ENCODE results near the gene SGIP1. TPM values are rescaled to one million over a fixed set of nuclear protein-coding genes. Genes with fewer than 3 reads are reported as not detected.
A peak's percentile ranks its signal among the peaks of the same experiment; 100 is the strongest.

Gene SGIP1
- total RNA-seq, 1 donor, result 17.4 TPM

GRCh38 chr1:66490816-66491215 lies 43.1 kb upstream of the SGIP1 start:
- peak; percentile 47 for DNase-seq (ENCODE audit: insufficient read length, low spot score, missing footprints)
- Histone ChIP-seq H3K79me2 (ENCODE audit: insufficient read depth, low read length) (no peaks in the 10 kb centered on the region), H3K9me3 (ENCODE audit: low read depth, low read length) (no peaks in the 10 kb centered on the region), H3K36me3 (ENCODE audit: insufficient read depth, low read length) (no peaks in the 10 kb centered on the region), H3K4me2 (ENCODE audit: insufficient read depth, low read length) (peak overlapping the region; percentile 27), H3K4me1 (ENCODE audit: insufficient read depth, low read length) (peaks cover 60% of the 10 kb centered on the region), H3K4me3 (ENCODE audit: insufficient read depth, low read length) (no peak overlapping the region), H2AFZ (ENCODE audit: low read length) (no peak overlapping the region), H4K20me1 (ENCODE audit: insufficient read depth, low read length) (no peaks in the 10 kb centered on the region), H3K27me3 (ENCODE audit: insufficient read depth, low read length) (no peaks in the 10 kb centered on the region), H3K27ac (ENCODE audit: low read depth, low read length) (peak overlapping the region; percentile 83)
- no peak for TF ChIP-seq CTCF (IDR thresholded peaks at IDR 0.05; ENCODE audit: extremely low read depth, low read depth, low read length)

- Histone ChIP-seq H3K27ac (ENCODE audit: low read depth, low read length) (peak overlapping the region; percentile 83), H3K4me1 (ENCODE audit: insufficient read depth, low read length) (peaks cover 60% of the 10 kb centered on the region), H3K4me2 (ENCODE audit: insufficient read depth, low read length) (no peak overlapping the region), H4K20me1 (ENCODE audit: insufficient read depth, low read length) (no peaks in the 10 kb centered on the region), H3K4me3 (ENCODE audit: insufficient read depth, low read length) (no peak overlapping the region), H3K79me2 (ENCODE audit: insufficient read depth, low read length) (no peaks in the 10 kb centered on the region), H3K9me3 (ENCODE audit: low read depth, low read length) (no peaks in the 10 kb centered on the region), H3K36me3 (ENCODE audit: insufficient read depth, low read length) (no peaks in the 10 kb centered on the region), H2AFZ (ENCODE audit: low read length) (no peak overlapping the region), H3K27me3 (ENCODE audit: insufficient read depth, low read length) (no peaks in the 10 kb centered on the region)
- TF ChIP-seq CTCF (IDR thresholded peaks at IDR 0.05; ENCODE audit: extremely low read depth, low read depth, low read length), result no peak
- DNase-seq (ENCODE audit: insufficient read length, low spot score, missing footprints), result no peak
These were observed 41.5 kb upstream of the SGIP1 start for GRCh38 chr1:66492424-66492823.

- Histone ChIP-seq H3K9me3 (ENCODE audit: low read depth, low read length) (no peaks in the 10 kb centered on the region), H3K4me2 (ENCODE audit: insufficient read depth, low read length) (no peak overlapping the region), H3K79me2 (ENCODE audit: insufficient read depth, low read length) (no peaks in the 10 kb centered on the region), H2AFZ (ENCODE audit: low read length) (no peak overlapping the region), H4K20me1 (ENCODE audit: insufficient read depth, low read length) (no peaks in the 10 kb centered on the region), H3K27ac (ENCODE audit: low read depth, low read length) (peak overlapping the region; percentile 83), H3K4me1 (ENCODE audit: insufficient read depth, low read length) (peaks cover 55% of the 10 kb centered on the region), H3K27me3 (ENCODE audit: insufficient read depth, low read length) (no peaks in the 10 kb centered on the region), H3K4me3 (ENCODE audit: insufficient read depth, low read length) (no peak overlapping the region), H3K36me3 (ENCODE audit: insufficient read depth, low read length) (no peaks in the 10 kb centered on the region)
- no peak for TF ChIP-seq CTCF (IDR thresholded peaks at IDR 0.05; ENCODE audit: extremely low read depth, low read depth, low read length)
- DNase-seq (ENCODE audit: insufficient read length, low spot score, missing footprints), result no peak
These were observed 40.2 kb upstream of the SGIP1 start for GRCh38 chr1:66493731-66494130.

- DNase-seq (ENCODE audit: insufficient read length, low spot score, missing footprints), result no peak
- H3K9me3 ChIP-seq (ENCODE audit: low read depth, low read length), result no peaks in the 10 kb centered on the region
- no peak overlapping the region for H3K4me2 ChIP-seq (ENCODE audit: insufficient read depth, low read length)
- no peak for TF ChIP-seq CTCF (IDR thresholded peaks at IDR 0.05; ENCODE audit: extremely low read depth, low read depth, low read length)
- no peaks in the 10 kb centered on the region for H3K36me3 ChIP-seq (ENCODE audit: insufficient read depth, low read length)
- H3K4me1 ChIP-seq (ENCODE audit: insufficient read depth, low read length), result peaks cover 47% of the 10 kb centered on the region
- no peaks in the 10 kb centered on the region for H3K27me3 ChIP-seq (ENCODE audit: insufficient read depth, low read length)
- H2AFZ ChIP-seq (ENCODE audit: low read length), result no peak overlapping the region
- H3K4me3 ChIP-seq (ENCODE audit: insufficient read depth, low read length), result no peak overlapping the region
- H3K79me2 ChIP-seq (ENCODE audit: insufficient read depth, low read length), result no peaks in the 10 kb centered on the region
- no peaks in the 10 kb centered on the region for H4K20me1 ChIP-seq (ENCODE audit: insufficient read depth, low read length)
- no peak overlapping the region for H3K27ac ChIP-seq (ENCODE audit: low read depth, low read length)
These were observed 39.5 kb upstream of the SGIP1 start for GRCh38 chr1:66494482-66494881.

All from osteoblast (primary cell).